LNCaP clone FGC (cell line): Measurements from ENCODE around the gene TCF7L1.

Experiments used
- DNase-seq: peaks from one replicate; pipeline ENCODE4 v3.0.0-alpha.2; 2011; ENCODE audit warnings: low read depth
- H3K4me3 ChIP-seq: 2 replicates; pipeline ENCODE4 v1.5.1; 2011; ENCODE audit warnings: mild to moderate bottlenecking, low read depth, low read length, control low read depth
- TF ChIP-seq, protein P1 (sequence below): IDR thresholded peaks from 2 replicates; pipeline ENCODE4 v1.5.1; 2012; ENCODE audit warnings: mild to moderate bottlenecking; ENCODE audit not compliant: control insufficient read depth, insufficient read depth; ENCODE audit errors: extremely low read depth

The TCF7L1 gene

GRCh38 chr2:85239102-85239501 is 105.9 kb downstream of the TCF7L1 start:
- no peak overlapping the region for H3K4me3 ChIP-seq
- no peak for DNase-seq
- TF ChIP-seq, protein P1, sequence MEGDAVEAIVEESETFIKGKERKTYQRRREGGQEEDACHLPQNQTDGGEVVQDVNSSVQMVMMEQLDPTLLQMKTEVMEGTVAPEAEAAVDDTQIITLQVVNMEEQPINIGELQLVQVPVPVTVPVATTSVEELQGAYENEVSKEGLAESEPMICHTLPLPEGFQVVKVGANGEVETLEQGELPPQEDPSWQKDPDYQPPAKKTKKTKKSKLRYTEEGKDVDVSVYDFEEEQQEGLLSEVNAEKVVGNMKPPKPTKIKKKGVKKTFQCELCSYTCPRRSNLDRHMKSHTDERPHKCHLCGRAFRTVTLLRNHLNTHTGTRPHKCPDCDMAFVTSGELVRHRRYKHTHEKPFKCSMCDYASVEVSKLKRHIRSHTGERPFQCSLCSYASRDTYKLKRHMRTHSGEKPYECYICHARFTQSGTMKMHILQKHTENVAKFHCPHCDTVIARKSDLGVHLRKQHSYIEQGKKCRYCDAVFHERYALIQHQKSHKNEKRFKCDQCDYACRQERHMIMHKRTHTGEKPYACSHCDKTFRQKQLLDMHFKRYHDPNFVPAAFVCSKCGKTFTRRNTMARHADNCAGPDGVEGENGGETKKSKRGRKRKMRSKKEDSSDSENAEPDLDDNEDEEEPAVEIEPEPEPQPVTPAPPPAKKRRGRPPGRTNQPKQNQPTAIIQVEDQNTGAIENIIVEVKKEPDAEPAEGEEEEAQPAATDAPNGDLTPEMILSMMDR, result no peak

DNA sequence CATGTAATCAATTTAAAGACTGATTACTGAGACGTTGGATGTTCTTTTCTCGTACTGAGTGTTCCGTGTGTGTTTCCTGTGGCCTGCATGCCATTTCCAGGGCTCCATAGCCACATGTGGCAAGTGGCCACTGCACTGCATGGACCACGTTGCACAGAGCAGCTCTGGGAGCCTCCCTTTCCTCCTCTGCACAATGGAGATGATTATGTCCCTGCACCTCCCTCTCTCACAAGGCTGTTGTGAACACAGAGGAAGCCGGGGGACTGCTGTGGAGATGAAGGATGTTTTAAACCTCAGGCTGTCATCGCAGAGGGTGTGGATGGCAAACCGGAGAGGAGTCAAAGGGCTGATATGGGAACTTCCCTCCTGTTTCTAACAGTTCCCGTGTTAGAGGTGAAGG is 106.9 kb downstream of the TCF7L1 start:
- TF ChIP-seq, protein P1, result no peak
- H3K4me3 ChIP-seq, result no peak overlapping the region
- DNase-seq, result no peak

- H3K4me3 ChIP-seq, result no peak overlapping the region
- TF ChIP-seq, protein P1, result no peak
- no peak for DNase-seq
These were observed 109.1 kb downstream of the TCF7L1 start for GRCh38 chr2:85242321-85242720.

GRCh38 chr2:85243101-85244072 is 110.2 kb downstream of the TCF7L1 start:
- TF ChIP-seq, protein P1, result peak; percentile 50
- DNase-seq, result no peak
- no peak overlapping the region for H3K4me3 ChIP-seq

DNA sequence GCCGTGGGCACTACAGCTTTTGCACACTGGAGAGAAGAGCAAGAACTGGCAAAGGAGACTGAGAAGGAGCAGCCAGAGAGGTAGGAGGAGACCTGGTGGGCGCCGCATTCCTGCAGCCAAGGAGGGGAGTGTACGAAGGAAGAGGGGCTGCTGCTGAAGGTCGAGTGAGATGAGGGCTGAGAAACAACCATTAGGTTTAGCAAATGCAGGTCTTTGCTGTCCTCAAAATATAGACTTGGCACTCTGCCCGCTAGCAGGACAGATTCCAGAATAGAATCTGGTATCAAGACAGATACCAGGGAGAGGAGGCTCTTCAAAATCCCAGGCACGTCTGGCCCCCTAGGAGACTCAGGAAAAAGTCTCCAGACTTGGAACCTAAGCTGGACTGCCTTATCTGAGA is 111.6 kb downstream of the TCF7L1 start:
- H3K4me3 ChIP-seq, result no peak overlapping the region
- TF ChIP-seq, protein P1, result no peak
- DNase-seq, result no peak

DNA sequence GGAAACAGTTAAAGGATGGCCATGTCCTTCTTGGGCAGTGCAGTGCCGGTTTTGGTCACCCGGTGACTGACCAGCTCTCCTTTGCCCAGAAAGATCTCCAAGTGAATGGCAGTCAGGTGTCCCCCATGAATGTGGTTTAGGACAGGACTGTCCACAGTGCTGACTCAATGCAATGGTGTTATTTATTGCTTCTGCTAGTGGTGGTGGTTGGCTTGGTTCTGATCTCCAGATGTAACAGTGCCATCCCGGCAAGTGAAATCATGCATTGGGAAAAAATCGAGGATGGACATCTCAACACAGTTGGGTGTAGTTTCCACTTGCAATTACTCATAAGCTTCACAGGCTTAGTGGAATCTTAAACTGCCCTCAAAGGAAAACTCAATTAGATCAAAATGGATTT is 112.7 kb downstream of the TCF7L1 start:
- no peak overlapping the region for H3K4me3 ChIP-seq
- no peak for DNase-seq
- TF ChIP-seq, protein P1, result no peak
